GM21367 (cell line): ENCODE data around the gene CHRM4.

Experiments used
- ATAC-seq: cut with Tn5 transposase; IDR thresholded peaks from one replicate; pipeline ENCODE4 v1.9.1; 2021; ENCODE audit not compliant: unreplicated experiment

Gene CHRM4

DNA sequence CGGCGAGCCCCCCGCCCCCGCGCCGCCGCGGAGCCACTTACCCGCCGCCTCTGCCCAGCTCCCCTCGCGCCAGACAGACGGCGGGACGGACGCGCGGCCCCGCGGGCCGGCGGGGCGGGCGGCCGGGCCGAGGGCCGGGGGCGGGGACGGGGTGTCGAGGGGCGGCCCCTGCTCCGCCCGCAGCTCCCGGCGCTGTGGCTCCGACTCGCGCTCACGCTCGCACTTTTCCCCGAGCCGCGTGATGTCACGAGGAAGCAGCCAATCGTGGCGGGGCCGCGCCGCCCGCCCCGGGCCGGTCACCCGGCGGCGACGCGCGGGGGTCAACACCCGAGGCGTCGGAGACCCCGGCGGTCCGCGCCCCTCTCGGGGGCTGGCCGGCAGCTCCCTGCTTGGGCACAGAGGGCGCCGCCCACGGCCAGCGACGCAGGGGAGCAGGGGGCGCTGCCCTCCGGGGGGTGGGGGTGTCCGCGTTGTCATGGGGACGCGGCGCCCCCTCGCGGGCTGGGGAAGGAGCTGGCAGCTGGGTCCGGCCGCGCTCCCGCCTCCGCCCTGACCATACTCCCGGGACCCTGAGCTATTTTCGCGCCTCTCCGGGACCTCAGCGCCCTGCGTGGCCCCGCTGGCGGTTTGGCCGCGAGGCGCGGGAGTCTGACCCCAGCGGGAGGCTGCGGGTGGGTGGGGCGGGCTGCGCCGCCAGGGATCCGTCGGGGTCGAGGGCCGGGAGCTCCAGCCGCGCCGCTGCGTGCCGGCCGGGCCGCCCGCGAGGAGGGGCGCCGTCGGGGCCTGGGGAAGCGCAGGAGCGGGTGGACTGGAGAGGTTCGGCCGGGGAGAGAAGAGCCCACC lies at the start of gene CHRM4:
CHRM4 (minus strand) TSS at position 199 of the 843 bp plus-strand sequence. CDS start 5,219 bp downstream, outside the sequence.
- no peak for ATAC-seq

DNA sequence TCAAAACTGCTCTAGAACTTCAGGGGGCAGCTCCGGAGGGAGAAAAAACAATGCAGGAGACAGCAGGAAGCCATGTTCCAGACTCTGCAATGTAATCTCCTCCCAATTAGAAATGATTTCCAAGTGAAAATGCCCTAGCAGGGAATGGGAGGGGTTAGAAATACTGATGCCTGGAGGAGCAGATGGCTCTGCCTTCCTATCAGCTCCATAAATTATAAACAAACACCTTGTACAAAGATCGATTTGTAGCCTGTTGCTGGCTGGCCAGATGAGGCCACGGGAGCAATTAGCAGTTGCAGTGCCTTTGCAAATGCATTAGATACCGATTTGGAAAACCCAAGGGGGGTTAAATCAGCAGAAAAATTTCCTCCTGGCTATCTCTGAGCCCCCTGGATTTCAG lies 46.6 kb upstream of the CHRM4 start:
- ATAC-seq = no peak

DNA sequence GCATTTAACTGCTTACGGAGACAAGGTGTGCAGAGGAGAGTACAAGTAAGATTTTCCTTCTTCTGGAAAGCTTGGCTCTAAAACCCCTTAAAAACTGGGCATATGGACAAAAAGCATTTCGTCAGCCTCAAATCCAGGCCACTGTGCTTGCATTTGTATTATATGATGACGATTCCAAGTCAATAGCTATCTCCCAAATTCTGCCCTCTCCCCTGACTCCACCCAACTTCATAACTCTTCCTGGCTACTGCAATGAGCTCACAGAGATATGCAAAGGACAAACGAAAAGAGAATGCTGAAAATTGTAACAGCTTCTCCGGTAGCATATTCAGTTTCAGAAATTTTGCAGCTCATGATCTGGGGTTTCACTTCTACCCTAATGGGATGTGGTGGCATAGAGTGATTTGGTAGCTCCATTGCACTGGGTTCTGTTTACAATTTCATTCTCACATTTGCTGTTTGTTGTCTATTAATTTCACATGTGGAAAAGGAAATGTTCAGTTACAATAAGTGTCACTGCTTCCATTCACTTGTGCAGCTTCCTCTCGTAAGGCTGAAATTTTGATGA lies 45.6 kb upstream of the CHRM4 start:
- no peak for ATAC-seq

DNA sequence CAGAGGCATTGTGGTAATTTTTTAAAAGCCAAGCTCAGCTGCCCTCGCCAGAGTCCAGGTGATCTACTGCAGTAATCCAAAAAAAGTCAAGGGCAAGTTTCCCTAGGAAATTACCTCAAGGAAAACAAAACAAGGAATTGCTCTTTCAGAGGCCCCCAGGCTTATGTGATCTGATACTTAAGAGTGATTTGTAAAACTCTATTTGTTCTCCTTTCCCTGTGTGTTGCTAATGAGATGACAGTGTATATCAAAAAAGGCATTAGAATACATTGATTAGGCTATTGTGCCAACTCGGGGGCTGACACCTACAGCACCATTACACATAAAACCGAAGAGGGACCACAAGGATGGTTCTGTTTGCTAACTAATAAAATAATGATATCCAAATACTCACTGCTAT lies 44.5 kb upstream of the CHRM4 start:
- no peak for ATAC-seq

DNA sequence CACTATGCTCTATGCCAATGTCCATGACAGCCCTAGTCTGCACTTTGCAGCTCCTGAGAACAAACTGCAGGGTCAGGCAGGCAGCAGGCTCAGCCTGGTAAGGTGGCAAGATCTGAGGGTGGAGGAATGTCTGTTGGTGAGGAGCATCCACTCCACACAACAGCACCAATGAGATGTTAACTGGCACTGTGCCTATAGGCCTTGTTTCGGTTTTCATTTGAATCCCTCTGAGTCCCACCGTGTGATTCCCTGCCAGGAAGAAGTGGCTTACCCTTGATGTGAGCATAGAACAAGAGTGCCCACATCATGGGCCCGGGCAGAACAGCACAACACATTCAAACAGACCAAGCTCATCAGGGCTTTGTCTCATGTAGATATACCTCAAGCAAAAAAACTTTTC lies 44.1 kb upstream of the CHRM4 start:
- ATAC-seq = no peak

DNA sequence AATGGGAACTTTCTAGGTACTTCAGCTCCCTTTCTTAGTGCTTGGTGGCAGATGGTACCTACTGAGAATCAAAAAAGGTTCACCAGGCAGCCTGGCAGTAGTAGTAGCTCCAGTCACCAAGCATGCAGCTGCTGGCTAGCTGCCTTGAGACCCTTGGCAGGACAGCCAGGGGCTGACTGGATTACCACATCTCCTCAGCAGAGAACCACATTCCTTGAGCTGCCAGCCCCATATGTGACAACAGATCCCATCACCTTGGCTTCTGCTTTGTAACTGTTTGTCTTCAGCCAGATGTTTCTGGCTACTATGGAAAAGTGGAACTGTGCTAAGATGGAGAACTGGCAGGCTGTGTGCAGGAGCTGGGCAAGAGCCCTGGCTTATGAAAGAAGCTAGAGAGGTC lies 39.6 kb upstream of the CHRM4 start:
- no peak for ATAC-seq

DNA sequence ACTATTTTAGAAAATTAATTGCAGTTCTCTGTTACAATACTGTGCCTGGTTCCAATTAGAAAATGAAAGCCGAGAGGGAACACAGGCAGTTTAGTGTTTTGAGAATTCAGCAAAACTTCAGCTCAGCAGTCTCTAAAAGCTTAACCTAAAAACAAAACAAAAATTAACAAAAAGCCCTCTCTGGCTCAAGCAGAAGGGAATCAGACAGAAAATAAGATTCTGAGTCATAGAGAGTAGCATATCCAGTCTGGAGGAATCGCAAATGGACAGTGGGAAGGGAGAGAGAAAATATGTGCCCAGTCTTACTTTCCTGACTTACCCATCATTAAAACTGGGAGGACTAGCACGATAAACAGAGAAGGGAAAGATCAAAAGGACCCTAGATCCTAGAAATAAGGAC lies 38.1 kb upstream of the CHRM4 start:
- ATAC-seq = no peak

DNA sequence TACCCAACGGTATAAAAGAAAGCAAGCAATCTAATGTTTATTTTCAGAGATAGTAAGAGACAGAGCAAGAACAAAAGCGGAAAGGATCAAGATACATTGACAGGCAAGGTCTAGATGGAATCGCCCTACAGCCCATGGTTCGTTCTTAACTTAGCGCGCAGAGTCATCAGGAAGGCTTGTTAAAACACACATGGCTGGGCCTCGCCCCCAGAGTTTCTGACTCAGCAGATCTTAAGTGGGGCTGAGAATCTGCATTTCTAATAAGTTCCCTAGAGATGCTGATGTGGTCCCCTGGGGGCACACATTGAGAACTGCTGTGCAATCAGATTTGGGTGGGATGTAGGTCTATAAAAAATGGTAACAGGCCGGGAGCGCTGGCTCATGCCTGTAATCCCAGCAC lies 35.8 kb upstream of the CHRM4 start:
- no peak for ATAC-seq

DNA sequence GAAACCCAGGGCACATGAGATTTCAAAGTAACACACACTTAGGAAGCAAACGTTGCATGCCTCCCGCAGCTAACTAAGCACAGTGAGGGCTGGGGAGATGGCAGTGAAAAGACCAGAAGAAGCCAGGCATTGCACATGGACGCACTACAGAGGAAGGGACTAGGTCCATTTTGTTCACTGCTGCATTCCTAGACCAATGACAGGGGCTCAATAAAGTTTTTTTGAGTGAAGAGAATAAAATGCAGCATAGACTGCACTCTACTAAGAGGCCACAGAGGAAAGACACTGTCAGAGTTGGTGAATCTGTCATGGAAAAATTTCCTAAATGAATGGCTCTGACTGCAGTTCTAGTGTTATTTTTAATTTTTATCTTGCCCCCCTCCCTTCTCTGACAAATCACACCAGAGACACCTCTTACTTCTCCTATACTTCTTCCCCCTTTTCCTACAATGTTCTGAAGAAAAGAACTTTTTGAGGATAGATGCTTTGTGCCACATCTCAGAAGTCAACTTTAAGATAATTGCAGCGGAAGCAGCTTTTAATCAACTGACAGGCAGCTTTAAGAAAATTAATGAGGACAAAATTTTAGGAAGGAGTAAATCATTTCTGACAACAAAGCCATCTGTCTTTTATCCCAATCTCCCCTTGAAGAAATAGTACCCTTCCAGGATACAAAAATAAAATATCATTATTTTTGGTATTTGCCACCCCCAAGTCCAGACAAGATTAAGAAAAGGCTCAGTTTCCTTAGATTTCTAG lies 34.8 kb upstream of the CHRM4 start:
- no peak for ATAC-seq

DNA sequence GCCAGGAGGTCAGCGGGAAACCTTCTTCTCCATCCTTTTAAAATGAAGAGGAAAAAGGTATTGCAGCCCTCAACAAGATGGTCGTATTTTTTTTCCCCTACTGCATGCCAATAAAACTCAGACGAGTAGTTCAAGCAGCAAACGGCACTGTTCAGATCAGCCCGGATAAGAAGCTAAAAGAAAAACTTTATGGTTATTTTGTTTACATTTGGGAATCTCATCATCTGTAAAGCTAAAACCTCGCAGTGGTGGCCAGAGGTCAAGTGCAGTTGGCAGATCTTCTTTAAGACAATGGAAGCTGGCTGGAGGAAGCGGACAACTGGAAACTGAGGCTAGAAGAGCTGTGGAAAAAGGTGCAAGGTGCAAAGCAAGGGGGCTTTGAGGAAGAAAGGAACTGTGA lies 31.0 kb upstream of the CHRM4 start:
- no peak for ATAC-seq

DNA sequence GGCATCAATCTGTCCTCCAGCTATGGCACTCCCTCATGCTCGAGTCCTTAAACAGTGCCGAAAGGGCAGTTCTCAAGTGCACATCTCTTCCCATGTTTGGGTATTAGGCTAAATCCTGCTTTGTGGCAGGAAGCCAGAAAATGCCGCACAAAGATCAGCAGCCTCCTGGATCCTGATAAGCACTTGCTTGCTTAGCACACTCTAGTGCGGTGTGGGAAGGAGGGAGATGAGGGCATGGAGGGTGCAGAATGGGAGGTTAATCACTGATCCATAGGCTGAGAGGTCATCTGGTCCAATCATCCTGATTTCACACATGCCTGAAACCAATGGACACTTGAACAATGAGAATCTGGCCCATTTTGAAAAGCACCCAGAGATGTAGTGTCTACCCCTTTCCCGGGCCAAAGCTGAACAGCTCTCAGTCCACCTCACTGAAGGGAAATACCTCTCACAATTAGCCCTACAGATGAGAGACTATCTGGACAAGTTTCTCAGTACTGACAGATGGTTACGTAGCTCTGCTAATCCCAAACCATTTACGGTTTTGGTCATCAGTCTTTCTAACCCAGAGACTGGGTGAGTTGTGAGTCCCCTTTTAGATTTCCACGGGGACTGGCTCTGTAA lies 29.8 kb upstream of the CHRM4 start:
- ATAC-seq = no peak

DNA sequence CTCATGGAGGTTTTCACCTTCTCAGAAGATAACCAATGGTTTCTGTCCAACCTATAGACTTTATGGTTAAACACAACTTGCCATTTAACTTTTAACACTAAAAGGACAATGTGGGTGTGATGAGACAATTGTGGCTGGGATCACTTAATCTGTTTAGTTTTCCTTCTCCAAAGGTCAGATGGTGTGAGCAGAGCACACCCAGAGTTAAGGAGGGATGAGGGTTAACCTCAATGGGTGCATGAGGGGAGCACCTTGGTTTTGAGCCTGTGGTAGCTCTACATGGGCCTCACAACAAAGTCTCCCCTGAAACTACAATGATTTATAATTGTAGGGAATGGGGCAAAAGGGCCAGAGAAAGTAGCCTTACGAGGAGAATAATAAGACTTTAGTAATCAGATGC lies 28.9 kb upstream of the CHRM4 start:
- ATAC-seq = no peak

DNA sequence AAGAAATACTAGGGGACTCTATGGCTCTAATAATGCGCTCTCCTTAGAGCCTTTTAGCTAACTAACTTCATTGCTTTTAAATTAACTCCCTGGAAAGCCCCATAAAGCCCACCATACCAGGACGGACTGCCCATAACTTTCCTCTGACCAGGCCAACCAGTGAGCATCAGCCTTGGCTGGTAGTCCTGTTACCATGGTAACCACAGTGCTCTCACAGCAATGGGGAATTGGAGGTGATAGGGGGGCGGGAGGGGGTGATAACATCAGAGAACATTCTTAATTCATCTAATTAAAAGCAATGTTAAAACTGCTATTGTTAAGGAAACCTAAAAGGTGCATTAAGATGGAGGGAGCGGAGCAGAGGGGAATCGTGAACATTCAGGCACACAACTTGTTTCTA lies 27.2 kb upstream of the CHRM4 start:
- no peak for ATAC-seq

DNA sequence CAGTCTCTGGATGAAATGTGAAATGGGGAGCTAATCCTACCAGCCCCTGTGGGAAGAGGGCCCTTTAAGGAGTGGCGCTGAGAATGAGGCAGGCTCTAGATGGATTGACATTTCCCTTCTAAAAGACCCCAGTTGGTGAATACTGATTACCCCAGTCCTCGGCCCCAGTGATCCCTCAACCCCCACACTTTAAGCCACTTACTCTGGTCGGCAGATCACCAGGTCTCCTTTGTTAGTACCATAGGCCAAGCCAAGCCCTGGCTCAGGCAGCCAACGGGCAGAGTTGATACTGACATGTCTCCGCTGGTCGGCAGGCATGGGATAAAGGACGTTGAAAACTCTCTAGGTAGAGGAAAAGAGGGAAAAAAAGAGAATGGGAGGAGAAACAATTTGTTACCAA lies 26.1 kb upstream of the CHRM4 start:
- no peak for ATAC-seq

DNA sequence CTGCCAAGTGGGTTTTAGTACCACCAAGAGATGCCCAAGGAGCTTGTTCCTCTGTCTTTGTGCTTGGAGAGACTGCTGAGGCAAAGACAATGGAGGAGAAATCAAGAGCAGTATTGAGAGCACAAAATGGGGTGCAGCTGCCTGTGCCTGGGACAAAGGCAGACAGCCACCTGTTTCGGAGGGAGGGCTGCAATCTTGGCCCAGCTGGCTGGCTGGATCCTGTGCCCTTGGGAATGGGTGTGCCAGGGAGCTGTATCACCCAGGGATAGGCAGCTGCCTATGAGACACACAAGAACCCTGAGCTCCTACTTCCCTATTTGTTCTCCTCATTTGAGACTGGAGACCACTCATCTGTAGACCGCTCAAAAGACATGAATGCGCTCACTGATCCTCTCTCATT lies 23.3 kb upstream of the CHRM4 start:
- no peak for ATAC-seq

DNA sequence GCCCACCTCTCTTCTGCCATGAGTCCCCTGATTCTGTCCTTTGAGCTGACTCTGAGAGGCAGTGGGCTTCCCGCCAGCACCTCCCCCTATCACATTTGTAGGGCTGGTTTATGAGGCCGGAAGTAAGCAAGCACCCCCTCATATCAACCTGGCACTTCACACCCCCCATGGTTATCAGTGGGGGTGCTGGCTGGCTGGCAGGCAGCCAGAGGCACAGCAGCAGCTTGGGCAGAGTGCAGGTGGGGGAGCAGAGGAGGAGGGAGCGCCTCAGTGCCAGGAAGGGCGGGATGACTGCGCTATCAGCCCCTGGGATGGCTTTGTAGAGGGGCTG lies 22.9 kb upstream of the CHRM4 start:
- ATAC-seq = no peak

DNA sequence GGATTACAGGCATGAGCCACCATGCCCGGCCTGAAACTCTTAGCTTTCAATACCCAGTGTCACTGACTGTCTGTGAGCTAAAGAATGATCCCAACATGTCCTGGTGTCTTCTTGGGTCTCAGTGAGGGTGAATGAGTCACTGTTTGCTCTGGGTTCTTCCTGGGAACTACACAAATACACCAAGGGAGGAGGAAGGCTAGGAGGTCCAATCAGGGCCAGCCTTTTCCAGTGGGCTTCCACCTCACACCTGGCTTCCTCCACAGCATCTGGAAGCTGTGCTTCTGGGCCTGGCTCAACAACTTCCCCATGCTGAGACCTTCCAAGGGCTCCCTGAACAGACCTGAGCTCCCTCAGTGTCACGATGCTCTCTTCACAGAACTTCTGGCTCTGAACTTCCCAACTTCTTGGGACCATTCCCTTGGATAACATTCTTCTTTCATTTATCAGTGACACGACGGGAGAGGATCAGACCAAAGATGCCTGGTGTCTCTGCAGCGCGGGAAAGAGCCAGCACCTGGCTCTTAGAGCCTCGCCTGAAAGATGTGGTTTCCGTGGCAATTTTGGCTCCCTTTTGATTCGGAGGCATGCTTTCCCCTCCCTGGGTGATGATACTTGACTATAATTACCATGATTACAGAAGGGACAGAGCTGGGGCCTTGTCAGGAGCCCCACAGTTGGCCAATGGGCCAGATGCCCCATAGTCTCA lies 22.3 kb upstream of the CHRM4 start:
- no peak for ATAC-seq

DNA sequence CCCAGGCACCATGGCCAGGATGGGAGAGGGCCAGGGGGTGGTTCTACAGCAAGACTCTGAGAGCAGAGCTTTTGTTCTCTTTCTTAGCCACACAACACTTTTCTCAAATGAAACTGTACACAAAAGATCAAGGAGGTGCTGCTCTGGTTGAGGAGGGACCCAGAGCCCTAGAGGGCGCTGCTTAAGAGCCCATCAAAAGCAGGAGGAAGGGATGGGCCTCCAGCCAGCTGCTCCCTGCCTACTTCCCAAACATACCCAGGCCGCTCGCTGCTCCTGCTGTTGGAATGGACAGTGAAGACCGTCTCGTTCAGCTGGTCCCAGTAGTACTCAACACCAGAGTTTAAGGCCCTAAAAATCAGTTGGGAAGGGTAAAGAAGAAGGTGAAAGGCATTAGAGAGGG lies 18.4 kb upstream of the CHRM4 start:
- no peak for ATAC-seq

DNA sequence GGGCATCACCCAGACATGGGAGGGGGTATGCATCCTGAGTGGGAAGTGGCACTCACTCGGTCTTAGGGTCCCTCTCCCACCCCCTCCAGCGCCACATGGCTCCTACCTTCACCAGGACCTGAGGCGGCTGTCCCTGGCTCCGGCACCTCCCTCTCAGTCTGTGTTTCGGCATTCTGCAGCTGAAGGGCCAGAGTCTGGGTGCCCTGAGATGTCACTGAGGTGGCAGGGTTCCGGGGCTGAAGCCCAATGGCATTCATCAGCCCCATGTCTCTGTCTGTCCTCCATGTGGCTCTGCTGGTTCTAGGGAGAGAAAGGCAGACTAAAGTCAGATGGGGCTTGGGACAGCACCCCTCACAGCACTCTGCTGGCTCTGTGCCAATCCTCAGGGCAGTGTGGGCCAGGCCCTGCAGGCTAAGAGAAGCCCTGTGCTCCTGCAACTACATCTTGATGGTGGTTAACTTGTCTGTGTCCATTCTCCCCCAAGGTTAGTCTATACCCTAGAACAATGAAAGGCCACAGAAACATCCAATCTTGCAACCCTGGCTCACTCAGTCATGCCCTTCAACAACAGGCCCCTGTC lies 16.9 kb upstream of the CHRM4 start:
- no peak for ATAC-seq

DNA sequence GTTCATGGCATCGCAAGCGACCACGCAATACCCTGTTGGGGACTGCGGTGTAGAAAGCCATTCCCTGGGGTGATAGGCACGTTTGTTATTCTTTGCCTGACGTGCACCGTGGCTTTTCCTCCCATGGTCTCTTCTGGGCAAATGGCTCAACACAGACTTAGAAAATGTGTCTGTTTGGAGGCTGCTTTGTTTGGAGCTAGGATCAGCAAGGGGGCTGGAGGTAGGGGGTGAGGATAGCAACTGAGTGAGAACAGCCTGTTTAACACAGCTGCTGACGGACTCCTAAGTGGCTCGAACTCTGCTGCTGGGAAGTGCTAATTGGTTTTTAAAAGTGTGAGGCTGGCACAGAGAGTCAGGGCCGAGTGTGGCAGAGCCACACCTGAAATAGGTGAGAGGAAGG lies 16.1 kb upstream of the CHRM4 start:
- no peak for ATAC-seq

DNA sequence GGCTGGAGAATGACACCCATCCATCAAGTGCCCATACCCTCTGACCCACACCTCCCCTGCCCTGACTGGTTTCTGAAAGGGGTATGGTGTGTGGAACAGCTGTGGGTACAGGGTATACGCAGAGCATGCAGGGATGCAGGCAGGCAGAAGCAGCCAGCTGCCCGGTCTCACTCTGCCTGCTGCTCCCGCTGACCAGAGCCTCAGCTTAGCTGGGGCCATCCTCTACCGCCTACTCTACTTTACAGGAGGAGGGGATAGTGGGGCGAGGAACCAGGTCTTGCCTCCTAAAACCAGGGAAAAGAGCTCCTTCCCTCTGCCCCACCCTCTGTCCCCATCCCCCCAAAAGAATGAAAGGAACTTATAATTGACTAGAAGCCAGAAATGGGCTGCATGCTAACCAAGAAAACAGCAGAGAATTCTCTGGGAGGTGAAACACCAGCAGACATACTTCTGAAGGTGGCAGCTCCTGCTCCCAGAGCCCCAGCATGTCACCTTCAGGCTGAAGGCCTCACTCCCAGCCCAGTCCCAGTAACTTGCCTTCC lies 13.0 kb upstream of the CHRM4 start:
- no peak for ATAC-seq
